DOHH2 (cell line): ENCODE measurements around the gene TNK1.

Experiments
- EZH2phosphoT487 ChIP-seq: fragments of 200-600 bp; sonication (generic); IDR thresholded peaks from 2 replicates; pipeline ENCODE4 v1.6.1; 2017; ENCODE audit warnings: borderline replicate concordance, mild to moderate bottlenecking, antibody characterized with exemption, low read length, moderate library complexity, mixed read lengths
- TF ChIP-seq, protein P1 (sequence below): fragments of 200-600 bp; sonication (generic); IDR thresholded peaks from one replicate; pipeline ENCODE4 v1.5.1; 2014; ENCODE audit warnings: antibody characterized with exemption, mild to moderate bottlenecking, low read depth, low read length; ENCODE audit not compliant: poor library complexity, severe bottlenecking

DNA sequence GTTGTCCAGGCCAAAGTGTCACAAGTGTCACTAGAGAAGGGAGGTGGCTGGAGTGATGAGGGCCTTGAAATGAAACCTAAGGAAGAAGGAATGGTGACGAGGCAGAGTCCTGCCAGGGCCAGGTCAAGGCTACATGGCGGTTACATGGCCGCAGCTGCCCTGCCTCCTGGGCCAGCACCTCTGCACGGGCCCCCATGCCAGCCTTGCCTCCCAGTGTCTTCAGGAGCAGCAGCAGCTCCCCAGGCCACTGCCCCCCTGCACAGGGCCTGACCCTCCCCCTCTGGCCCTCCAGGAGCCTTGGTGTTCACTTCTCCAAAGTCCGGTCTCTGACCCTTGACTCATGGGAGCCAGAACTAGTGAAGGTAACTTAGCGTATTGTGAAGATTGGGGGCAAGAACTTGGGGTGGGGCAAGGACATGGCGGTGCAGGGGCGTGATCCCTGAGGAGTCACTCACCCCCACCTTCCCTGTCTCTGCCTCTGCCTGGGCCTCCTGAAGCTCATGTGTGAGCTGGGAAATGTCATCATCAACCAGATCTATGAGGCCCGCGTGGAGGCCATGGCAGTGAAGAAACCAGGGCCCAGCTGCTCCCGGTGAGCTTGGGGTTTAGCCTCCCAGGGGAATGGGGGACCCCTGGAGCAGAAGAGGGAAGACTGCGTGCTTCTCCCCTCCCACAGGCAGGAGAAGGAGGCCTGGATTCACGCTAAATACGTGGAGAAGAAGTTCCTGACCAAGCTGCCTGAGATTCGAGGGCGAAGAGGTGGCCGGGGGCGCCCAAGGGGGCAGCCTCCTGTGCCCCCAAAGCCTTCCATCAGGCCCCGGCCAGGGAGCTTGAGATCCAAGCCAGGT lies 33.0 kb upstream of the TNK1 start:
- TF ChIP-seq, protein P1, sequence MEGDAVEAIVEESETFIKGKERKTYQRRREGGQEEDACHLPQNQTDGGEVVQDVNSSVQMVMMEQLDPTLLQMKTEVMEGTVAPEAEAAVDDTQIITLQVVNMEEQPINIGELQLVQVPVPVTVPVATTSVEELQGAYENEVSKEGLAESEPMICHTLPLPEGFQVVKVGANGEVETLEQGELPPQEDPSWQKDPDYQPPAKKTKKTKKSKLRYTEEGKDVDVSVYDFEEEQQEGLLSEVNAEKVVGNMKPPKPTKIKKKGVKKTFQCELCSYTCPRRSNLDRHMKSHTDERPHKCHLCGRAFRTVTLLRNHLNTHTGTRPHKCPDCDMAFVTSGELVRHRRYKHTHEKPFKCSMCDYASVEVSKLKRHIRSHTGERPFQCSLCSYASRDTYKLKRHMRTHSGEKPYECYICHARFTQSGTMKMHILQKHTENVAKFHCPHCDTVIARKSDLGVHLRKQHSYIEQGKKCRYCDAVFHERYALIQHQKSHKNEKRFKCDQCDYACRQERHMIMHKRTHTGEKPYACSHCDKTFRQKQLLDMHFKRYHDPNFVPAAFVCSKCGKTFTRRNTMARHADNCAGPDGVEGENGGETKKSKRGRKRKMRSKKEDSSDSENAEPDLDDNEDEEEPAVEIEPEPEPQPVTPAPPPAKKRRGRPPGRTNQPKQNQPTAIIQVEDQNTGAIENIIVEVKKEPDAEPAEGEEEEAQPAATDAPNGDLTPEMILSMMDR = no peak
- TF ChIP-seq EZH2phosphoT487 = no peak
